Keratinocyte (primary cell): Measurements from ENCODE around the gene MAP4K1.

Experiments used
- CTCF ChIP-seq, 3 experiments: IDR thresholded peaks in 1 of 3; conservative IDR thresholded peaks in 1 of 3; optimal IDR thresholded peaks in 1 of 3; 2 replicates in 2 of 3; 3 replicates in 1 of 3; pipeline versions ENCODE3 to v1.5.1; 2011; ENCODE audit warnings: low read length in 3 of 3, mild to moderate bottlenecking in 3 of 3, moderate library complexity in 2 of 3, control low read depth in 1 of 3, inconsistent platforms in 1 of 3; ENCODE audit not compliant: insufficient read depth in 2 of 3; ENCODE audit errors: extremely low read depth in 1 of 3
- EZH2 ChIP-seq: IDR thresholded peaks from one replicate; pipeline ENCODE4 v1.6.1; 2012; ENCODE audit warnings: inconsistent platforms, mild to moderate bottlenecking, low read length, moderate library complexity

DNA sequence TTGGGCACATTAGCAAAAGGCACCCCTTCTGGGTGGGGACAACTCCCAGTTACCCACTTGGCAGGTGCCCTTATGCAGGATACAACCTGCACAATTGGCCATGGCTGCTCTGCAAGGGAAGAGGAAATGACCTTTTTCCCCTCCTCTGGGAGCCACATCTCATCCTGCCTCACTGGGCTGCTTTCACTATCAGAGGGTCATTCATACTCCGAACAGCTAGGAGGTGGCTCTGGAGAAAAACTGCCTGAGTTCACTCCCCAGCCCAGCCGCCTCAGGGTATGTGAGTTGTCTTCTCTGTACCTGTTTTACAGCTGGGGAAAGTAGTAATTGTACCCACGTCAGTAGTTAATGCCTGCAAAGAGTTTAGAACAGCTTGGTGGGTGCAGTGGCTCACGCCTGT, 22.6 kb upstream of the MAP4K1 start:
- TF ChIP-seq CTCF (optimal IDR thresholded peaks at IDR 0.05 in 1 of 3, IDR thresholded peaks at IDR 0.05 in 1 of 3, conservative IDR thresholded peaks at IDR 0.05 in 1 of 3; ENCODE audit: extremely low read depth in 1 of 3, insufficient read depth in 2 of 3, low read length in 3 of 3) = peak in 1 of 3 experiments; percentile 7
- TF ChIP-seq EZH2 = no peak
